Fibroblast of skin of abdomen (primary cell): Measurements from ENCODE around the gene IGSF3.
"Not testable (repeated sequence)": the region's sequence is repeated elsewhere in the genome, so short reads cannot be mapped to it uniquely, and the experiment has no call there.

Experiments
- DNase-seq: peaks from one replicate; pipeline ENCODE4 v3.0.0-alpha.2; 2013

The IGSF3 gene

DNA sequence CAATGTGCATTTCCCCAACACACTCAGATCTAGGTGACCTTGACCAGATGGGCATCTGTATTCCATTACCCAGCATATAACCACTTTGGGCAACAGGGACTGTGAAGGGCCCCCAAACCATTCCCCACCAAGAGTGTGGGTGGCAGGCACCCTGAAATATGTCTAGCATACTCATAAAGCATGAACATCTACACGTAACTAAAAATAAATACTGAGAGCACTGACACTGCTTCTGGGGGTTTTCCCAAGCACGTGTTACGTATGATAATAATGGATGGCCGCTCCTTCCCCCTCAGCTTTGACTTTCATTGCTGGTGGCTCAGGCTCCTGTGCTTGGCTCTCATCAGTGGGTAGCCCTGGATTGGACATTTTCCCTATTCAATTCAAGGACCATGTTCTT is 39.1 kb downstream of the IGSF3 start:
- DNase-seq: no peak

DNA sequence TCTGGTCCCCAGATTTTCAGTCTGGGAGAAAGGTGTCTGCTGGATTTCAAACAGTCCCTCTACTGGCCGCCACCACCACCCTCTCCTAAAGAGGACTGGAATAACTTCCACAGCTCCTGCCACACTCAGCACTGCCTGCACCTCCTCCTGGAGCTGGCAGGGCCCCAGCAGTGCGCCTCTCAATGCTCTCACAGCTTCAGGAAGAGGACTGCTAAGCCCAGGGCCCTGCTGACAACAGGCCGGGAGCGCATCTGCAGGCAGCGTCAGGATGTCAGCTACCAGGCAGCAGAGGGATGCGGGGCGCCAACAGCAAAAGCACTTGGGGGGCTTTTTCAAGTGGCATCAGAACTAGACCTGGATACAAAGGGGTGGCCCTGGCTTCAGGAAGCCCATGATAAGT is 40.2 kb downstream of the IGSF3 start:
- DNase-seq: not testable (repeated sequence)

DNA sequence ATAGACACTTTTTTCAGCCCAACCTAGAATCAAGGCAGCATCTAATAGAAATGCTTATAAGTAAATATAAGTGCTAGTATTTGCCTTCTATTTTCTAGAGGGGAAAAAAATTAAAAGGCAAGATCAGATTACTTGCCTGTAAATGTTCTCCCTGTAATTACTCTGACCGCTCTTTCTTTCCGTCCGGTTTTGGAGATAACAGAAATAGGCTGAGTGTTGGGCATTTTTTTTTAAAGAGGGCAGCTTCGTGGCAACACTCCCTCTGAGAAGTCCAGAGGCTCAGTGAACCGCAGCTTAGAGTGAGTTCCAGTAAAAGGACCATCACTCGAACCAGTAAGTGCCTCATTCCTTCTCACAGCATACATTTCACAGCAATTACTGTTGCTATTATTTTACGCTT is 40.6 kb downstream of the IGSF3 start:
- not testable (repeated sequence) for DNase-seq

DNA sequence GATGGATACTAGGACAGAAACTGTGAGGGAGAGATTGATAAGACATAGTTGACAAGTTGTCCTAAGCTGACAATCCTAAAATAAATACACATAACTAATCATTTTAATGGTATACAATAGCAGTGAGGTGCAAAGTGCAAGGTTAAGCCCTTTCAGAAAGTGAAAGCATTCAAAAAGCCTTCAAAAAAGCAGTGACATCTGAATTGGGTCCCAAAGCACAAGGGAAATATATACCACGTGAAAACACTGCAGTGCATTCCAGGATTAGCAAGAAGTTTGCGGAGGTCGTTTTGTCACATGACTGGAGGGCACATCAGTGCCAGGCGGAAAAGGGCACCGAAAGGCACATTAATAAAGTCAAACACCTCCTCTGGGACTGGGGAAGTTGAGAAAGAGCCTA is 42.4 kb downstream of the IGSF3 start:
- DNase-seq: not testable (repeated sequence)

DNA sequence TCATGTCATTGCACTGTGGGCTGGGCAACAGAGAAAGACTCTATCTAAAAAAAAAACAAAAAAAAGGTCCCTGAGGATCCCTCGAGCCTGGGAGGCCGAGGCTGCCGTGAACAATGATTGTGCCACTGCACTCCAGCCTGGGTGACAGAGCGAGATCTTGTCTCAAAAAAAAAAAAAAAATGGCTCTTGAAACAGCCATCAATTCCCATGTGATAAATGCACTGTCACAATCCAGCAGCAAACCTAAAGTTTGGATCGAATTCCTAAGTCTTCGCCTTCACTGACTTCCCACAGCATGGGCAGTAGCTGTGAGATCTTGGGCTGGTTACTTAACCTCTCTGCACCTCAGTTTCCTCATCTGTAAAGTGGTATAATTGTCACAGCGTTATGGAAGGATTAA is 43.5 kb downstream of the IGSF3 start:
- DNase-seq: no peak

DNA sequence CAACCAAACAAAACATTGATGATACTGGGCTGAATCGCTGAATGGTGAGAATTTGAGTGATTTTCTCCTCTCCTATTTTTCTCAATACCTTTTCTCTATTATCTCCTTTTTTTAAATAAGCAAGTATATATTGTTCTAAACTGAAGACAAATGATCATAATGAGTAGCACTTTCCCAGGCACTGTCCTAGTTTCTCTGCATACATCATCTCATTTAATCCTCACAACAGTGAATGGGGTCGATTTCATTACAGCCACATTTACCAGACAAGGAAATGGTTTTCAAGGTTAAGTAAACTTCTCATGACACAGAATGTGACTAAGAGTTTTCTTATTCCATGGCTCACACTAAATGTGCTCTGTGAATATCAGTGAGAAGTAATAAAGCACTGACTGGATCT is 45.0 kb downstream of the IGSF3 start:
- not testable (repeated sequence) for DNase-seq

DNA sequence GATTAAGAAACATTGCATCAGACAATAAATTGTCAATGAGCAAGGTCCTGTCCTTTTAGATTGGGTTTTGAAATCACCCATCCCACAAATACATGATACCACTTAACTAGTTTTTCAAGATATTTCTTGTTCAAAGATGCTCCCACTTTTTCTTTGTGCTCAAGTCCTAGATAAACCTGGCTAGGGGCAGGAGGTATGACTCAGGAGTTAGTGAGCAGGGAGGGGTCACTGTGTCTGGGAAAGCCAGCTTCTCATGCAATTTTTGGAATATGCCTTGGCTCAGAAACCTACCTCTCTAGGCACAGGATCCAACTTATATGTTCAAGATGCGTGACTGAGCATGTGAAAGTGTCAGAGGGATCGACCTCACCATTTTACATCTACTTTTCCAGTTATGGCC is 45.8 kb downstream of the IGSF3 start:
- not testable (repeated sequence) for DNase-seq

DNA sequence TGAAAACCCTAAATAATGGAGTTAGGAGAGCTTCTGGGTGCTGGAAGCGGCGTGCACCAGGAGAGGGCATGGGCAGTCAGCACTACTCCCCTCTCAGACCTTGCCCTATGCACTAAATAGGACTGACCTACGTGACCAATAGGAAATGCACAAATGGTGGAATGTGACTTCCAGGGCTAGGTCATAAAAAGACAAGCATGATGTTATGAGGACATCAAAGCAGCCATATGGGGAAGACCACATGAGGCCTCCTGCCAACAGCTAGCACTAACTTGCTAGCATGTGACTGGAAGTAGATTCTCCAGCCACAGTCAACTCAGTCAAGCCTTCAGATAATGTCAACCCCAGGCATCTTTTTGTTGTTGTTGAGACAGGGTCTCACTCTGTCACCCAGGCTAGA is 47.1 kb downstream of the IGSF3 start:
- not testable (repeated sequence) for DNase-seq

DNA sequence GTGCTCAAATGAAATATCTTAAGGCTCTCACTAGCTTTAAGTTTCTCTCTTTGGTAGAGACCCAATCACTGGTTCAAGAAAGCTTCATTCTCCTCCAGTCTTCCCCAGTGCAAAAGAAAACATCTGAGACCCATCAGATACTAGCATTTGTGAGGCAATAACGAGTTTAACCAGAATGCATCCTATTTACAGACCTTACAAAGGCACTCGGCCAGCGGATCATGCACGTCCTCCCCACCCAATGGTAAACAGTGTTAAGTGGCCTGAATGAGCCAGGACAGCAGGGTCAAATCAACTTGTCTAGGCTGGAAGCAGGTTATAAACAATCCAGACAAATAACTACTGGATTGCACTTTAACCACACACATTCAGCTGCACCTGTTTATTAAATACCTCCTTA is 48.4 kb downstream of the IGSF3 start:
- not testable (repeated sequence) for DNase-seq

DNA sequence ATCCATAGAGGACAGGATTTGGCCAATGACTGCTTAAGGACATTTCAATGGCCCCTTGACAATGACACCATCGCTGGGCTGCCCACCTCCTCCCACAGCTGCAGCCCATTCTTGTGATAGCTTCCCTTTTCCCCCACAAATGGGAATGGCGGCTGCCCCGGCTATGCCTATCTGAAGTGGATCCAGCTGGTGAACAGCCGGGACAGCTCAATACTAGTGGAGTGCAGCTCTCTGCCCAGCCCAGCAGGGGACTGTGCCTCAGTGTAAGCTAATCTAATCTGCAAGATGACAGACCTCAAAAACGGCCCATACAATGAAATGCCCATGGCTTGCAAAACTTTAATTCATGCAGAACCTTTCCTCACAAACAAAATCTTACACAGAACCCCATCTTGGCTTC is 49.7 kb downstream of the IGSF3 start:
- DNase-seq: not testable (repeated sequence)

DNA sequence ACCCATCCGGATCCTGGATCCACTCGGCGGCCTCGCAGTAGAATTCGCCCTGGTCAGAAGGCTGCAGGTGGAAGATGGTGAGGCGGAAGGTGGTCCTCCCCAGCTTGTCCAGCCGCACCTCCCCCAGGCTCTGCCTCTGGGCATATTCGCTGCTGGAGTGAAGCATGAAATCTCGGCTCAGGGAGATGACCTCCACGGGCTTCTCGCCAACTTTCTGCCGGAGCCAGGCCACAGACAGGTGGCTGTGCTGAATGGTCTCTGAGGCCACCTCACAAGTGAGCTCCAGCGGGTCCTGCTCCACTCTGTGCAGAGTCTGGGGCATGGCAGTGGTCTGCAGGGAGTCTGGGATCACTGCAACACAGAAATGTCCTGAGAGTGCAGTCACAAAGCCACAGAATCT is 53.7 kb downstream of the IGSF3 start:
- not testable (repeated sequence) for DNase-seq

DNA sequence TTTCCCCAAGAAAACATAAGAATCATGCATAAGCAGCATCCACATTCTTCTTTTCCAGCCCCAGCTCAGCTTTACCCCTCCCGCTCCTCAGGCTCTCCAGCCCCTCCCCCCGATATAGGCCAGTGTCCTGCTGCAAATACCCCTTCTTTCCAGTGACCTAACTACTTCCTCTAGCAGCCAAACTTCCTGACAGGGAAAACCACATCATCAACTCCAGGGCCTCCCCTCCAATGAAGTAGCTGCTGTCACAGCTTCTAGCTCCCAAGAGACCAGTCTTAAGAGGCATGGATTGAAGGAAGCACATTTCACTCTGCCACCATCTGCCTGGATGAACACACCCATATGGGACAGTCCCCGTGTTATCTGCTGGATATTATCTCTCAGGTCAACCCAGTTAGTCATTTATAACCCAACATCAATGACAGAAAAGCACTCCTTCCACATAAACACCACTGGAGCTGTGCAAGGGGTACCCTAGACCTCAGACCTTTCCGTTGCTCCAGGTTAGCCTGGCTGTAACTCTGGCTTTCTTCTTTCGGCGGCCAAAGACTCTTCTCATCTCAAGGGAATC is 57.6 kb downstream of the IGSF3 start:
- not testable (repeated sequence) for DNase-seq

DNA sequence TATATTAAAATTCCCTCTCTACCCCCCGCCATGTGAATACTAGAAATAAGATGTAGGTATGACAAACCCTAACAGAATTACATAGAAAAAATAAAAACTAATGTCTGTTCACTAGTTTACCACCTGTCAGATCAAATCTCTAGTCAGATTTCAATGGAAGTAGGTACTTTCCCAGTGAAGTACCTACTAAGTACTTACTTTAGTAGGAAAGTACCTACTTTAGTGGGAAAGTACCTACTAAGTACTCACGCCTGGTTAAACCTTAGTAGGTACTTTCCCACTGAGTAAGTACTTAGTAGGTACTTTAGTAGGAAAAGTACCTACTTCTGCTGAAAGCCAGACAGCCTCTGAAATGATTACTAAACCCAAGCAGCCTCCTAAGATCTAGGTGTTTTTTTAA is 58.7 kb downstream of the IGSF3 start:
- not testable (repeated sequence) for DNase-seq

DNA sequence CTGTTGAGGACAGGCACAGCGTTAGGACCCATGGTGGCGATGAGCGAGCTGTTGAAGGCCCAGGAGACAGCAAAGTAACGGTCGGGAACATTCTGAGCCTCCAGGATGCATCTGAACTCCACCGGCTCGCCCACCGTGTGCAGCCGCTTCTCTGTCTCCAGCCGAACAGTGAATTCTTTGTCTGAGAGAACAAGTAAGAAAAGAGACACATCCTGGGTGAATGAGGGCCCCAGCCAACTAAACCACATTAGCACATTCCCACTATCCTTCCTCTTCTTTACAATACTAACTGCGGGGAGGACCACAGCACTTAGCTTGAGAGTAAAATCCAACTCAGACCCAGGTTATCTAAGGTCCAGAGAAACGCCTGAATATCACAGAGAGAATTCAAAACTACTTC is 59.4 kb downstream of the IGSF3 start:
- not testable (repeated sequence) for DNase-seq

DNA sequence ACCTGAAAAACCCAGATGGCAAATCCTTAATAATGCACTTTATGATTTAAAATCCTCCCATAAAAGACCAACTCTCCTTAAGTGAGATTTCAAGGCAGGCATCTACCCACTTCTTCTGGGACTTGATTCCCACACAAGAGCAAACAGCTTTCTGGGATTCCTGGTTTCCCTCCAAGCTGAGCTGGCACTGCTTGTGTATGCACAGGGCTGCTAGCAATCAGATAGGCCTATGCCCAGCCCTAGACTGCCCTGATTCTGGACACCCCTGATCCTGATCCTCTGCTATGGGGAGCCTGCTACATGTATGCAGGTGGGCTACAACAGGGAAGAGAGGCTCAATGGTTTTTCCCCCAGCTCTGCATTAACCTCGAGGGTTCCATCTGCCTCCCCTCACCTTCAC is 60.1 kb downstream of the IGSF3 start:
- DNase-seq: not testable (repeated sequence)

DNA sequence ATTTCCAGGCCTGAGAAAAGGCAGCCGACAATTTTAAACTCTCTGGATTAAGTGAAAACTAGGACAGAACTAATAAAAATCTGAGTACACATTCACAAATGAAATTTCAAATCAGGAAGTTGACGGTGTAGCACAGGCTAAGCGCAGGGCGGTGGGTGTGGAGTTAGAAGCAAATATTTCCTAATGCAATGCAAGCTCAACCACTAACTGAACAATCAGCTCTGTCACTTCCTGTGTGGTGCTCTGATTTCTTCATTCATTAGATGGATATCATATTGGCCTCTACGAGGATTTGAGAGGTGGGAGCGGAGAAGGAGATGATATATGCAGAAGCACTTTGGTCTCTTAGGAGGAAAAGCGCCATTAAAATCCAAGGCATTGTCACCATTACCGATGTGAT is 61.5 kb downstream of the IGSF3 start:
- DNase-seq: not testable (repeated sequence)

DNA sequence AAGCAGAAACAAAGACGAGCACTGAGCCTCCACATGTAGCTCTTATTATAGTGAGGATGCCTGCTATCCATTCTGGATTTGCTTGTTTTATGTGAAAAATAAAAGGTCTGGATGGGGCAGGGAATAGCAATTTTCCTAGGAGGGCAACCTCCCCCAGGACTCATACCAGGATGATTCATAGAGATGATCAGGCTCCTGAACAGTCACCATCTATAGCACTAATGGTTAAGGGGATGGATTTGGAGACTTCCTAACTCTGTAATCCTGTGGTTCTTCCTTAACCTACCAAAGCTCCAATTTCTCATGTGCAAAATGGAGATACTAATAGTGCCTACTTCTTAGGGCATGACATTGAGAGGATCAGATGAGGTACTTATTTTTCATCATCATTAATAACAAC is 62.2 kb downstream of the IGSF3 start:
- DNase-seq: no peak

DNA sequence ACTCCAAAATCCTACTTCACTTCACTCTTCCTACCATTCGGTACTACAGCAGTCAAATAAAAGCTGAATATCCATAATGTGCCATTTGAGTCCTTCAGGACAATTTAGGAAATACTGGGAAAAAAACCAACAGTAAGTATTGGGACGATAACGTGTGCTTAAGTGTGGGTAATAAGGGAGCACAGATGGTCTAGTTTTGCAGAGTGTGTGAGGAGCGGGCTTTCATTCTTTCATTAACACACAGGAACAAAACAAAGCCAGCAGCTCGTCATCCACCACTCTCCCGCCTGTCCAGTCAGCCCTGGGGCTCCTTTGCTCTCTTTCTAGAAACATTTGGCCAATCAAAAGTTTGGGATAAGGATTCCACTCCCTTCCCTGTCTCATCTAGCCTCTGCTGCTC is 63.1 kb downstream of the IGSF3 start:
- not testable (repeated sequence) for DNase-seq

DNA sequence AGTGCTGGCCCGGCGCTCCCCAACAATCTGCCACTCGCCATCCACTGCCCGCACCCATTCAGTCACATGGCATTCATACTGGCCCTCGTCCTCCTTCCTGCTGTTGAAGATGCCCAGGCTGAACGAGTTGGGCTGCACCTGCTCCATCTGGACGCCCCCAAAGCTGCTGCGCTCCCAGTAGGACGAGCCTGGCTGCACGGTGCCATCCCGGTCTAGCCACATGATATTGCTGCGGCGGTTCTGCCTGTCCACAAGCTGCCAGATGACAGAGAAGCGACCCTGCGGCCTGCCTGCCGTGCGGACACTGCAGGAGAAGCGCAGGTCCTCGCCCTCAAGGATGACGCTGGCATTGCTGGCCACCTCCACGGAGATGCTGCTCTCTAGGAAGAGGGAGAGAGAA is 63.9 kb downstream of the IGSF3 start:
- not testable (repeated sequence) for DNase-seq

DNA sequence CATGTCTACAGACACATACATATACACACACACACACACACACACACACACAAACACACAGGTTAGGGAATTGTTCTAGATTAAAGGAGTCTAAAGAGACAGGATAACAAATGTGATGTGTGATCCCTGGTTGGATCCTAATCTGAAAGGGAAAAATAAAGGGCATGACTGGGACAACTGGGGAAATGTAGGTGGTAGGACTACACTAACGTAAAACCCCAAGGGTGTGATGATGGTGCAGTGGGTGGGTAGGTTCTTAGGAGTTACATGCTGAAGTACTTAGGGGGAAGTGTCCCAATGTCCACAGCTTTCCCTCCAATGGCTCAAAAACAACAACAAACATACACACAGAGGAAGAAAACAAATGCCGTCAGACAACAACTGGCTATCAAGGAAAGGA is 68.2 kb downstream of the IGSF3 start:
- DNase-seq: not testable (repeated sequence)

DNA sequence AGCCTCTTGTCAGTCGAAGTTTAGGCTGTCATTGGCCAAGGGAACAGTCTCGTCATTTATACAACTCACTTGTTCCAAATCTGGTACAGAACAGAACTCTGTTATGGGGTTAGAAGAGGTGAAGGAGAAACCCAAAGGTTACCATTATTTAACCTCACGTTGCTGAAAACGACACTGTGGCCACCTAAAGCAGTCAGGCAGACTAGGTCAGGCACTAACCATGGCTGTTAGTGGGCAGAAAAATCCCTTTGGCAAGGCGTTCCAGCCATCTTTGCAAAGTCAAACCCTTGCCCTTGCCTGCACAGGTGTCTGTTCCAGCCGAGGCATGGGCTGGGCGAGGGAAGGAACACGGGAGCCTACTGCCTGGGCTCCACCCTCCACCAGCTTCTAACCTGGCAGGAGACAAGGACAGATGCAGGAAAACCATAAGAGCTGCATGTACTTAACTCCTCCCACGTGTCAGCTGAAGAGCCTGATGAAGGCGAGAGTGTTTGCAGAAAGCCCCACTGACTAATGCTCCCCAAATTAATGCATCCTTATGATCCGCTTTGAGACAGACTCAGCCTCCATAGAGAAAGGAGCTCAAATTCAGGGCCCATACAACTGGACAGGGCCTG is 69.0 kb downstream of the IGSF3 start:
- not testable (repeated sequence) for DNase-seq

DNA sequence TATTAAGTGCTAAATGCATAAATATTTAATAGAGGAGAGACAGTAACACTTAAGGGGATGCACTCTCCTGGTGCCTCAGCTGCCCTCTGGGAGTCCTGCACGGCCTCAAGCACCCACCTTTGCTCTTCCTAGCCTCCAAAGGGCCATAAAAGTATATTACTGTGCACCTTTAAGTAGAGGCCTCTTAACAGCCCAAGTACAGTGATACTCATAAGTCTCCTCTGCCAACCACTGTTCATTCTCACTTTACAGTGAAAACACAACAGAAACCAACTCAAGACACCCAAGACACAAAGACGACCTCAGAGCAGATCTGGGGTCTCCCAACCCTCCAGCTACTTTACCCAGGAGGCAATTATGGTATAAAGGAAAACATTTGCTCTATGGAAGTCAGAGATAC is 70.1 kb downstream of the IGSF3 start:
- not testable (repeated sequence) for DNase-seq

DNA sequence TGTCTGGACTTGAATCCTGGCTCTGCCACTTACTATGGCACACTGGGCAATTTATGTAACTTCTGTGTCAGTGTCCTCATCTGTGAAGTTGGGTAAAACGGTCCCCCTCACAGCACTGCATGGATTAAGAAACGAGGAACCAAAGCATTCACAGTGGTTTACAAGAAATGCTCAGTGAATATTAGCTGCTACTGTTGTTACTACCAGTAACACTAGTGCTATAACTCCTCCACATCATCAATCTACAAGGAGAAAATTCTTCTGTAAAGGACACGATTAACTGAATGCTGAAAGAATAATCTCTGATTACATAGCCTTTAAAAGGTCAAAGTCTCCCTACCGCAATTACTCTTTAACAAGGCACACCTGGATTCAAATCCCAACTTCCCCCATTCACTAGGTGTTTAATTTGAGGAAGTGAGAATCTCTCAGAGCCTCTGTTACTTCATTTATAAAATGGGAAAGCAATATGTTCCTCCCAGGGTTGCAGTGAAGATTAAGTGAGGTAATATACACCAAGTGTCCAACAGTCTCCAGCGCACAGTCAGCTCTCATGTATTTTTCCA is 70.7 kb downstream of the IGSF3 start:
- not testable (repeated sequence) for DNase-seq
